ENCODE data around the gene VAV2.

Gene VAV2

DNA sequence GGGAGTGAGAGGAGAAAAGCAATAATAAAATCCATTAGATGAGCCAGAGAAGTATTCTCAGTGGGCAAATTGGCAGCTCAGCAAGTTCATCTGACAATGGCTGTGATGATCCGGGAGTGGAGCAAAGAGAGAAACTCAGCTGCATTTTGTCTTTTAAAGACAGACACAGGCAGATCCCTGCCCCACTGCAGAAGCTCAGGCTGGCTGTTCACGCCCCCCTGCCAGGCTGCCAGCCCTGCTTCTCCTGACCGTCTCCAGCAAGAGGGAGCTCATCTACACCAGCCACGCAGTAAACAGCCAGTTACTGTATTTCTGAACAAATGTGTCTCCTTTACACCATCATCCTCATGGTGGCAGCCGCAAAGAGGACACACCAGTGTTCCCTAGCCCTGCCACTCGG, 139.7 kb downstream of the VAV2 start:
- TF ChIP-seq, protein P1, sequence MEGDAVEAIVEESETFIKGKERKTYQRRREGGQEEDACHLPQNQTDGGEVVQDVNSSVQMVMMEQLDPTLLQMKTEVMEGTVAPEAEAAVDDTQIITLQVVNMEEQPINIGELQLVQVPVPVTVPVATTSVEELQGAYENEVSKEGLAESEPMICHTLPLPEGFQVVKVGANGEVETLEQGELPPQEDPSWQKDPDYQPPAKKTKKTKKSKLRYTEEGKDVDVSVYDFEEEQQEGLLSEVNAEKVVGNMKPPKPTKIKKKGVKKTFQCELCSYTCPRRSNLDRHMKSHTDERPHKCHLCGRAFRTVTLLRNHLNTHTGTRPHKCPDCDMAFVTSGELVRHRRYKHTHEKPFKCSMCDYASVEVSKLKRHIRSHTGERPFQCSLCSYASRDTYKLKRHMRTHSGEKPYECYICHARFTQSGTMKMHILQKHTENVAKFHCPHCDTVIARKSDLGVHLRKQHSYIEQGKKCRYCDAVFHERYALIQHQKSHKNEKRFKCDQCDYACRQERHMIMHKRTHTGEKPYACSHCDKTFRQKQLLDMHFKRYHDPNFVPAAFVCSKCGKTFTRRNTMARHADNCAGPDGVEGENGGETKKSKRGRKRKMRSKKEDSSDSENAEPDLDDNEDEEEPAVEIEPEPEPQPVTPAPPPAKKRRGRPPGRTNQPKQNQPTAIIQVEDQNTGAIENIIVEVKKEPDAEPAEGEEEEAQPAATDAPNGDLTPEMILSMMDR (IDR thresholded peaks at IDR 0.05; ENCODE audit: insufficient read depth, low read depth, low read length, missing control alignments) = no peak
- no peak for DNase-seq (ENCODE audit: low read depth)
- H3K4me3 ChIP-seq (ENCODE audit: low read depth, low read length) = no peak overlapping the region

DNA sequence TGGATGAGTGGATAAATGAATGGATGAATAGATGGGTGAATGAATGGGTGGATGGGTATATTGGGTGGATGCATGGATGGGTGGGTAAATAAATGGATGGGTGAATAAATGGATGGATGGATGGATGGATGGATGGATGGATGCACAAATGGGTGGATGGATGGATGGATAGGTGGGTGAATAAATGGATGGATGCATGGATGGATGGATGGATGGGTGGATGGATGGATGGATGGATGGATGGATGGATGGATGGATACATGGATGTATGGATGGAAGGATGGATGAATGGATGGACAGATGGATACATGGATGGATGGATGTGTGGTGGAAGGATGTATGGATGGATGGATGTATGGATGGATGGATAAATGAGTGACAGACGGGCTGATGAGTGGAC, 140.4 kb downstream of the VAV2 start:
- TF ChIP-seq, protein P1 (IDR thresholded peaks at IDR 0.05; ENCODE audit: insufficient read depth, low read depth, low read length, missing control alignments) = no peak
- DNase-seq (ENCODE audit: low read depth) = no peak
- H3K4me3 ChIP-seq (ENCODE audit: low read depth, low read length) = no peak overlapping the region

DNA sequence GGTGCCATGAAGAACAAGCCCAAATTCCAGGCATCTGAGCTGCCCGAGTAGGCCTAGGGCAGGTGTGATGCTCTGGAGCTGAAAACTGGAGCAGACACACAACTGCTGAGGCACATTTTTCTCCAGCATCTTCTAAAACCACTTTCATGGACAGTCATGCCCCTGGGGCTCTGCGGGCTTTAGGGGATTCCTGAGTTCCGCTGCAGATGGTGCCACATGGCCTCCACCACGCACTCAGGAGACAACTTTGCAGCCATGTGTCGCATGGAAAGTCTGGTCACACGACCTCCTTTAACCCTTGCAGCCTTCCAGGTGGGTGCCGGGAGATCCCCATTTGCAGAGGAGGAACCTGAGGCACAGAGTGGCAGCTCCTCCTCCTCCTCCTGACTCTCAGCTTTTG, 141.2 kb downstream of the VAV2 start:
- TF ChIP-seq, protein P1 (IDR thresholded peaks at IDR 0.05; ENCODE audit: insufficient read depth, low read depth, low read length, missing control alignments) = no peak
- DNase-seq (ENCODE audit: low read depth) = no peak
- no peak overlapping the region for H3K4me3 ChIP-seq (ENCODE audit: low read depth, low read length)

DNA sequence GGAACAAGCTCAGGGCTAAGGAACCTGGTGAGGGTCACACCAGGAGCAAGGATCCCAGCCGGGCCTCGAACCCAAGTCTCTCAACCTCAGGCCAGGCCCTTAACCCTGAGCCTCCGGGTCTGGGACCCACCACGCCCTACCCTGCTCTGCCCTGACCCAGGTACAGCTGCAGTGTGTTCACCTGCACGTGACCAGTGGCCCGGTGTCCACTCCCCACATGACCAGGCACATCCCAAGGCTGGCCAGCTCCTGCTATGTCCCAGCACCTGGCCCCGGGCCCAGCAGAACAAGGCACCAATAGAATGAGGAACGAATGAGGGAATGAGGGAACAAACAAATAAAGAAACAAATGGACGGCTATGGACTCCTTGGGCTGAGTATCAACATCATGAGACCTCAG, 142.0 kb downstream of the VAV2 start:
- H3K4me3 ChIP-seq (ENCODE audit: low read depth, low read length) = no peak overlapping the region
- TF ChIP-seq, protein P1 (IDR thresholded peaks at IDR 0.05; ENCODE audit: insufficient read depth, low read depth, low read length, missing control alignments) = no peak
- no peak for DNase-seq (ENCODE audit: low read depth)

DNA sequence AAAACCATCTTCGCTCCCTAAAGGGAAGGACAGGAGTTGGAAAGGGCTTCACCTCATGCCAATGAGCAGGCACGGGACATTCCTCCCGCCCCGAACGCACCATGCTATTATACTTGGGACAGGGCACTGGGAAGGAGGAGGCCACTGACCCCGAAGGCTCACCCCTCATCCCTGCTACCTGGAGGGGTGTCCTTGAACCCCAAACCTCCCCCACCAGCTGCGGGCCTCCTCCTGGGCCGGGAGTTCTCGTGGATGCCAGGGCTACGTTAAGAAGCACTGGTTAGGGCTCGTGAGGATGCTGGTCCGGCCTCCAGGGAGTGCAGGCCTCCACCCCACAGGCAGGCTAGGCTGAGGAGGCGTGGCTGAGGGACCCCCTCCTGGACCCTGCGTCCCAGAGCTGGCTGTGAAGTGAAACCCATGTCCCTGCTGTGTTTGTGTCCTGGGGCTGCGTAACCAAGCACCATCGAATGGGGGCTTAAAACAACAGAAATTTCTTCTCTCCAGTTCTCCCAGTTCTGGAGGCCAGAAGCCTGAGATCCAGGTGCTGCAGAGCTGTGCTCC, 142.9 kb downstream of the VAV2 start:
- TF ChIP-seq, protein P1 (IDR thresholded peaks at IDR 0.05; ENCODE audit: insufficient read depth, low read depth, low read length, missing control alignments) = no peak
- no peak for DNase-seq (ENCODE audit: low read depth)
- H3K4me3 ChIP-seq (ENCODE audit: low read depth, low read length) = no peak overlapping the region

DNA sequence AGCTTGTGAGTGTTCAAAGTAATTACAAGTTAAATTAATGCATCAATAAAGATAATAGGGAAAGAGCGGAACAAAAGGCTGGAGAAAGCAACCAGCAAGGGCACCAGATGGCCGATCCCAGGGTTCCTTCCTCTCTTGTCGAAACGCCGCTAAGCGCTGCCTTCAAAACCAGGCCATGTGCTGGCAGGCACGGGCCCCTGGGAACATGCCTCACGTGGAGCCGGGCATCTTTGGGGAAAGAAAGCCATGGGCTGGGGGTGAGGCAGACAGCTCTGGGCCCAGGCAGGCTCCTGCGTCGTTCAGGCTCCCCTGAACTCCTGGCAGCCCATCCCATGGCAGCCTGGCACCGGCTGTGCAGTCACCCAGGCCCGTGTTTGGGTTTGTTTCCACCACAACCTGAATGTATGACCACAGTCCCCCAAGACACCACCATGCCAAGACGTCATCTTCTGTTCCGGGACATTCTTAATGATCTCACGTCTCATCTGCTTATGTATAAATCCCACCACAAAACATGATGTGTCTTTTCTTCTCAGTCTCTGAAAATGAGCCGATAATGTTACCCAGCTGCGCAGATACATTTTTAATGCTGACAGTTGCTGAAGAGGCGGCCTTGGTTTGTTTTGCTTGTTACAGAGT, 143.5 kb downstream of the VAV2 start:
- DNase-seq (ENCODE audit: low read depth) = no peak
- TF ChIP-seq, protein P1 (IDR thresholded peaks at IDR 0.05; ENCODE audit: insufficient read depth, low read depth, low read length, missing control alignments) = no peak
- no peak overlapping the region for H3K4me3 ChIP-seq (ENCODE audit: low read depth, low read length)
